ENCODE measurements around the gene CCL13. TPM values are rescaled to one million over a fixed set of nuclear protein-coding genes. Genes with fewer than 3 reads are reported as not detected.

Gene CCL13
- polyA plus RNA-seq, 1 experiment, result 0.16 TPM

DNA sequence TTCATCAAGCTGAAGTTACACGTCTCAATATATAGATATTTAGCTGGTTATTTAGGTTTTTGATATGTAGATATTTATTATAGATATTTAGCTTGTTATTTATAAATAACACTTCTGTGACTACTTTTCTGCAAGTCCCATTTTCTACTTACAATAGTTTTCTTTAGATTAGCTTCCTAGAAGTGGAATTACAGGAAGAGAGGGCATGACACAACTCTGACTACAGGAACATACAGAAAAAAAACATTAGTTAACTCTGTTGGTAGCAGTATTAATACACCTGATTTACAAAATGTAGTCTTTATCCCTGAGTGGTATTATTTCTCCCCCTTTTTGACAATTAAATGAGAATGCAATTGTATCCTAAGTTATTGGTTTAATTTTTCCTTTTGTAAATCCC, 28.0 kb downstream of the CCL13 start:
- no peak for DNase-seq (ENCODE audit: low read depth, low spot score)
- H3K4me3 ChIP-seq (ENCODE audit: low read depth, low read length), result no peak overlapping the region
- TF ChIP-seq, protein P1, sequence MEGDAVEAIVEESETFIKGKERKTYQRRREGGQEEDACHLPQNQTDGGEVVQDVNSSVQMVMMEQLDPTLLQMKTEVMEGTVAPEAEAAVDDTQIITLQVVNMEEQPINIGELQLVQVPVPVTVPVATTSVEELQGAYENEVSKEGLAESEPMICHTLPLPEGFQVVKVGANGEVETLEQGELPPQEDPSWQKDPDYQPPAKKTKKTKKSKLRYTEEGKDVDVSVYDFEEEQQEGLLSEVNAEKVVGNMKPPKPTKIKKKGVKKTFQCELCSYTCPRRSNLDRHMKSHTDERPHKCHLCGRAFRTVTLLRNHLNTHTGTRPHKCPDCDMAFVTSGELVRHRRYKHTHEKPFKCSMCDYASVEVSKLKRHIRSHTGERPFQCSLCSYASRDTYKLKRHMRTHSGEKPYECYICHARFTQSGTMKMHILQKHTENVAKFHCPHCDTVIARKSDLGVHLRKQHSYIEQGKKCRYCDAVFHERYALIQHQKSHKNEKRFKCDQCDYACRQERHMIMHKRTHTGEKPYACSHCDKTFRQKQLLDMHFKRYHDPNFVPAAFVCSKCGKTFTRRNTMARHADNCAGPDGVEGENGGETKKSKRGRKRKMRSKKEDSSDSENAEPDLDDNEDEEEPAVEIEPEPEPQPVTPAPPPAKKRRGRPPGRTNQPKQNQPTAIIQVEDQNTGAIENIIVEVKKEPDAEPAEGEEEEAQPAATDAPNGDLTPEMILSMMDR (IDR thresholded peaks at IDR 0.05; ENCODE audit: low read depth, low read length), result no peak
- H3K27me3 ChIP-seq (ENCODE audit: control insufficient read depth, insufficient read depth, low read length), result peaks cover 2% of the 10 kb centered on the region
- ChIA-PET POLR2A (no interaction called here), CTCF (interaction anchor here (3.1 kb wide), 1 partner anchor 23 kb away, joined by 13 read pairs; no protein-coding TSS in a partner anchor)
- no peaks in the 10 kb centered on the region for H3K9me3 ChIP-seq (ENCODE audit: control insufficient read depth, insufficient read depth, low read length)
- no peak overlapping the region for H3K27ac ChIP-seq (ENCODE audit: low read depth, low read length)

DNA sequence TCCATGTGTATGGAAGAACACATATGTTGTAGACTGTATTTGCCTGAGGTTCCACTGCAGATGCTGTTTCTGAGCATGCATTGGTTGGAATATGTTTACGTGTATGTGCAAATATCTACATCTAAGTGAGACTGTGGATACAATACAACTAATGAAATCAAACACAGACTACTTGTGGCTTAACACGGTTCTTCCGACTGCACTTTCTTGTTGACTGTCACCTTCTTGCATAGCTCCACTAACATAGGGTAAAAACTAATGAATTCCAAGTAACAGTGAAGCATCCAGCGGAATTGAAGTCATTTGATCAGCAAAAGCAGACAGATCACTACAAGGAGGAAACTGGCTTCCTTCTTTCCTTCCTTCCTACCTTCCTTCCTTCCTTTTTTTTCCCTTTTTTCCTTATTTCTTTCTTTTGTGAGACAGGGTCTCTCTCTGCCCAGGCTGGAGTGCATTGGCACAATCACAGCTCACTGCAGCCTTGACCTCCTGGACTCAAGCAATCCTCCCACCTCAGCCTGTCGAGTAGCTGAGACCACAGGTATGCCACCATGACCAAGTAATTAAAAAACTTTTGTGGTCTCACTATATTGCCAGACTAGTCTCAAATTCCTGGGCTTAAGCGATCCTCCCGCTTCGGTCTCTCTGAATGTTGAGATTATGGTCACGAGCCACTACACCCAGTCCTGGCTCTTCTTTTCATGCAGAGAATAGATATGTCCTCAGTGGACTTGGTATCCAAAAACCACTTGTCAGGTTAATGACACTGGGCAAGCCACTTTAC, 28.7 kb downstream of the CCL13 start:
- Histone ChIP-seq H3K27ac (ENCODE audit: low read depth, low read length) (no peak overlapping the region), H3K4me3 (ENCODE audit: low read depth, low read length) (no peak overlapping the region), H3K9me3 (ENCODE audit: control insufficient read depth, insufficient read depth, low read length) (no peaks in the 10 kb centered on the region), H3K27me3 (ENCODE audit: control insufficient read depth, insufficient read depth, low read length) (peaks cover 2% of the 10 kb centered on the region)
- TF ChIP-seq, protein P1 (IDR thresholded peaks at IDR 0.05; ENCODE audit: low read depth, low read length), result no peak
- no peak for DNase-seq (ENCODE audit: low read depth, low spot score)
- CTCF ChIA-PET, result interaction anchor here (3.1 kb wide), 1 partner anchor 24 kb away, joined by 13 read pairs; no protein-coding TSS in a partner anchor
- POLR2A ChIA-PET, result no interaction called here

DNA sequence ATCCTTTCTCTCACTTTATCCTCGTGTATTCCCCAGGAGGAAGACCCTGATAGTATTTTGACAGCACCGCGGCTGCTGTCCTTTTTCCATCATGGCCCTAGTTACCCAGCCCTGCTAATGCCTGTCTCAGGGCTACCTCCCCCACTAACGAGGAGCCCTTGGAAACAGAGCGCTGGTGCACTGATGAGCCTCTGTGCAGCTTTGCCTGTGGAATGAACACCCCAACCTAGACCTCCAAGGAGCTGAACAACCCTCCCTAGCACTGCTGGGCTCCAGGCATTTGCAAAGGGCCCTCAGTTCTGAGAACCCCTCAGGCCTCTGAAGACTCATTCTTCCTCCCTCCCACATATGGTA, 30.0 kb downstream of the CCL13 start:
- CTCF ChIA-PET, result interaction anchor here (1.2 kb wide), 1 partner anchor 215 kb away, joined by 3 read pairs; no protein-coding TSS in a partner anchor
- no peak for DNase-seq (ENCODE audit: low read depth, low spot score)
- TF ChIP-seq, protein P1 (IDR thresholded peaks at IDR 0.05; ENCODE audit: low read depth, low read length), result no peak
- H3K4me3 ChIP-seq (ENCODE audit: low read depth, low read length), result no peak overlapping the region
- H3K9me3 ChIP-seq (ENCODE audit: control insufficient read depth, insufficient read depth, low read length), result no peaks in the 10 kb centered on the region
- POLR2A ChIA-PET, result no interaction called here
- no peak overlapping the region for H3K27ac ChIP-seq (ENCODE audit: low read depth, low read length)
- H3K27me3 ChIP-seq (ENCODE audit: control insufficient read depth, insufficient read depth, low read length), result peaks cover 2% of the 10 kb centered on the region

DNA sequence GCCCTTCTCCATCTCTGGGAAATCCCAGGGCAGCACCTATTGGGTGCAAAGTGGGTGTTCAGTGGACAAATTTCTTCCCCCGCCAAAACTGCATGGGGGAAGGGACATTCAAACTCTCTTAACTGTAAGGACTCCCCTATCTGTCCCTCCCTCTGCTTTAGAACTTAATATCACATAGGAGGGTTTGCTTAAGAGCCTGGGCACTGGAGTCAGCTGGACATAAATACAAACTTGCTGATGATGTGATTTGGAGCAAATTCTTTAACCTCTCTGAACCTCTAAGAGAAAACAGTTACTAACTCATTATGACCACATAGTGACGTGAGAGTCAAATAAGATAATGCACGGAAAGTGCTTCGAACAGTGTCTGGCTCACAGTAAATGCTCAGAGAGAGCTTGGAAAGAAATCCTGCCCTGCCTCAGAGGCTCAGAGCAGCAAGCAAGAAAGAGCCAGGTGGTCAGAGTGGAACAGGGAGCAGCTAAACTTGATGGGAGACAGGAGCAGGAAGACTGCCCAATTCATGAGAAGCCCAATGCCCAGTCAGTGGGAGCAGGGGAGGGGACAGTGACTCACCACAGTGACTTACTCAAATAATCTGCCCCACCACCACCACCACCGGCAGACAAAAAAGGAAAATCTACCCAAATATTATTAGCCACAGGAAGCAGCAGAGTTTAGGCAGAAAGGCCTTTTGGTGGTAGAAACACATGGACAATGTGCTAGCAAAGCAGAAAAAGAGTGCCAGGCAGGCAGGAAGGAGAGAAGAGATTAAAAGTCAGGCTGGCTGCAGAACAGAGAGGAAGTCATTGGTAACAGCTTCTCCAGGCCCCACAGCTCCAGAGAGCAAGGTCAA, 30.6 kb downstream of the CCL13 start:
- TF ChIP-seq, protein P1 (IDR thresholded peaks at IDR 0.05; ENCODE audit: low read depth, low read length), result no peak
- ChIA-PET CTCF (interaction anchor here (1.2 kb wide), 1 partner anchor 216 kb away, joined by 3 read pairs; no protein-coding TSS in a partner anchor), POLR2A (no interaction called here)
- Histone ChIP-seq H3K9me3 (ENCODE audit: control insufficient read depth, insufficient read depth, low read length) (no peaks in the 10 kb centered on the region), H3K27me3 (ENCODE audit: control insufficient read depth, insufficient read depth, low read length) (peaks cover 2% of the 10 kb centered on the region), H3K27ac (ENCODE audit: low read depth, low read length) (no peak overlapping the region), H3K4me3 (ENCODE audit: low read depth, low read length) (no peak overlapping the region)
- no peak for DNase-seq (ENCODE audit: low read depth, low spot score)
